HepG2 (cell line): ENCODE data around the gene DAPK1. TPM values are rescaled to one million over a fixed set of nuclear protein-coding genes. Genes with fewer than 3 reads are reported as not detected.

Experiments used
- ETV6 ChIP-seq: sonication (generic); formaldehyde crosslinking; conservative IDR thresholded peaks from 2 replicates; pipeline ENCODE4 v1.4.0; 2020; ENCODE audit warnings: missing genetic modification reagents
- FOXA3 ChIP-seq: IDR thresholded peaks from 2 replicates; pipeline ENCODE4 v1.6.1; 2016; ENCODE audit warnings: missing genetic modification reagents, missing compliant biosample characterization
- GATAD2A ChIP-seq: IDR thresholded peaks from 2 replicates; pipeline ENCODE4 v1.6.1; 2016
- KAT2B ChIP-seq: fragments of 150-350 bp; IDR thresholded peaks from 2 replicates; pipeline ENCODE4 v1.6.1; 2014; ENCODE audit warnings: low read depth, low read length, borderline replicate concordance
- KDM3A ChIP-seq: IDR thresholded peaks from 2 replicates; pipeline ENCODE4 v1.6.1; 2018; ENCODE audit warnings: low read depth, missing compliant biosample characterization
- KLF13 ChIP-seq: sonication (generic); formaldehyde crosslinking; IDR thresholded peaks from 2 replicates; pipeline ENCODE4 v1.4.0; 2020; ENCODE audit warnings: mild to moderate bottlenecking, missing genetic modification reagents
- MAFF ChIP-seq: IDR thresholded peaks from 2 replicates; pipeline ENCODE4 v1.6.1; 2011; ENCODE audit warnings: low read depth, low read length, improper control_type of control experiment
- MAFK ChIP-seq, 2 experiments: IDR thresholded peaks in 1 of 2; conservative IDR thresholded peaks in 1 of 2; 2 replicates each; pipeline ENCODE4 v1.6.1; 2011; ENCODE audit warnings: improper control_type of control experiment in 2 of 2, low read length in 2 of 2
- NAIF1 ChIP-seq: sonication (generic); formaldehyde crosslinking; IDR thresholded peaks from 2 replicates; pipeline ENCODE4 v1.5.0; 2020; ENCODE audit warnings: mild to moderate bottlenecking, missing genetic modification reagents, borderline replicate concordance
- NCOR1 ChIP-seq: fragments of 200-600 bp; sonication (generic); IDR thresholded peaks from 2 replicates; pipeline ENCODE4 v1.7.0; 2017; ENCODE audit warnings: antibody characterized with exemption, low read length, borderline replicate concordance
- NR2F6 ChIP-seq, 2 experiments: IDR thresholded peaks; 2 replicates each; pipeline ENCODE4 v1.6.1; 2016; ENCODE audit warnings: antibody characterized with exemption in 1 of 2, mild to moderate bottlenecking in 1 of 2
- SAP130 ChIP-seq: IDR thresholded peaks from 2 replicates; pipeline ENCODE4 v1.6.1; 2016; ENCODE audit warnings: low read depth
- SRSF1 ChIP-seq: fragments of 200-400 bp; formaldehyde crosslinking; optimal IDR thresholded peaks from 2 replicates; pipeline ENCODE3; 2017; ENCODE audit warnings: mild to moderate bottlenecking, low read depth, low read length, moderate library complexity
- TCF7L2 ChIP-seq: IDR thresholded peaks from 2 replicates; pipeline ENCODE4 v1.6.1; 2011; ENCODE audit warnings: mild to moderate bottlenecking, low read depth, low read length, moderate library complexity
- ZNF33A ChIP-seq: sonication (generic); formaldehyde crosslinking; IDR thresholded peaks from 2 replicates; pipeline ENCODE4 v1.5.1; 2020; ENCODE audit warnings: missing genetic modification reagents, mild to moderate bottlenecking, moderate library complexity, borderline replicate concordance
- ZNF569 ChIP-seq: sonication (generic); formaldehyde crosslinking; IDR thresholded peaks from 2 replicates; pipeline ENCODE4 v1.5.0; 2020; ENCODE audit warnings: mild to moderate bottlenecking, missing genetic modification reagents, moderate library complexity, borderline replicate concordance
- ZNF839 ChIP-seq: sonication (generic); formaldehyde crosslinking; IDR thresholded peaks from 2 replicates; pipeline ENCODE4 v1.4.0; 2020; ENCODE audit warnings: missing genetic modification reagents, mild to moderate bottlenecking, borderline replicate concordance
- polyA plus RNA-seq, 8 experiments: library from polyadenylated mRNA; depleted of rRNA in 3 of 8; stranded (reverse) in 7 of 8; unstranded in 1 of 8; fragments of >200 nt; fragmentation: Illumina TruSeq in 4 of 8; extraction: Trizol in 4 of 8; gene quantifications; 2 replicates each; pipeline versions ENCODE4 v1.2.1 to v1.2.3, GENCODE V29; 2011 to 2016; ENCODE audit warnings: low read depth in 4 of 8, missing spikeins in 1 of 8, mixed read lengths in 1 of 8; ENCODE audit not compliant: insufficient read depth in 1 of 8
- total RNA-seq, 5 experiments: library from RNA; depleted of rRNA; stranded (reverse); fragments of >200 nt; fragmentation: Illumina TruSeq; extraction: Trizol; gene quantifications; 2 replicates each; pipeline ENCODE4 v1.2.3, GENCODE V29; 2016; ENCODE audit warnings: low read depth in 1 of 5
- TF ChIP-seq, protein P1 (sequence below), 2 experiments: sonication (generic) in 1 of 2; formaldehyde crosslinking in 1 of 2; IDR thresholded peaks; 2 replicates each; pipeline versions ENCODE4 v1.5.1 to v1.6.1; 2011 to 2020; ENCODE audit warnings: borderline replicate concordance in 1 of 2, low read depth in 1 of 2, low read length in 1 of 2, mild to moderate bottlenecking in 1 of 2, missing genetic modification reagents in 1 of 2, moderate library complexity in 1 of 2
- TF ChIP-seq, protein P2 (sequence below): sonication (generic); formaldehyde crosslinking; IDR thresholded peaks from 2 replicates; pipeline ENCODE4 v1.5.0; 2020; ENCODE audit warnings: mild to moderate bottlenecking, missing genetic modification reagents
- TF ChIP-seq, protein P3 (sequence below): IDR thresholded peaks from 2 replicates; pipeline ENCODE4 v1.6.1; 2016; ENCODE audit warnings: missing compliant biosample characterization, missing genetic modification reagents, borderline replicate concordance
- TF ChIP-seq, protein P4 (sequence below): sonication (generic); formaldehyde crosslinking; IDR thresholded peaks from 2 replicates; pipeline ENCODE4 v1.5.0; 2020; ENCODE audit warnings: mild to moderate bottlenecking, missing genetic modification reagents, borderline replicate concordance

Gene DAPK1
- total and polyA plus RNA-seq, 2 of the 13 experiments (the other 11 are each of a cell fraction or from before 2014, with no cell fraction given): 35.7 to 35.9 TPM

DNA sequence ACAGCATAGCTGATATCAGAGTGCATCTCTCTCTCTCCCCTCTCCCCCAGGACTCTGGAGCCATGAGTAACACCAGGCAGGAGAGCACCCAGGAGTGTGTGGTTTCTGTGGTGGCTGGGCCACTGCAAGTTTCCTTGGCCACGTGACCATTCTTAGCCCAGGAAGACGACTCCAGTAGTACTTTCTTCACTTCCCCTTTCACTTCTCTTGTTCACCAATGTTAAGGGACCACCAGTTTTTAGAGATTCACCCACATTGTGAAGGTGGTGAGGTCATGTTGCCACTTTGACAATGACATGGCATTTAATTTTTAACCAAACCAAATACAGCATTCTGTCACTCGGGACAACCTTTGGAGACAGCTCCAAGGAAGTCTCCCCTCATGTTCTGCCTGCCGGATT lies 17.9 kb upstream of the DAPK1 start (continued):
- TF ChIP-seq, protein P1, sequence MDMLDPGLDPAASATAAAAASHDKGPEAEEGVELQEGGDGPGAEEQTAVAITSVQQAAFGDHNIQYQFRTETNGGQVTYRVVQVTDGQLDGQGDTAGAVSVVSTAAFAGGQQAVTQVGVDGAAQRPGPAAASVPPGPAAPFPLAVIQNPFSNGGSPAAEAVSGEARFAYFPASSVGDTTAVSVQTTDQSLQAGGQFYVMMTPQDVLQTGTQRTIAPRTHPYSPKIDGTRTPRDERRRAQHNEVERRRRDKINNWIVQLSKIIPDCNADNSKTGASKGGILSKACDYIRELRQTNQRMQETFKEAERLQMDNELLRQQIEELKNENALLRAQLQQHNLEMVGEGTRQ (IDR thresholded peaks at IDR 0.05; ENCODE audit: low read depth, low read length): no peak
- TF ChIP-seq, protein P1 (CRISPR knock-in tag; IDR thresholded peaks at IDR 0.05; ENCODE audit: borderline replicate concordance): peak; percentile 57; the same call in 1 of the 2 replicates
- TF ChIP-seq NCOR1: no peak
- TF ChIP-seq ZNF569 (CRISPR knock-in tag): no peak
- TF ChIP-seq KAT2B: no peak
- TF ChIP-seq ETV6: no peak
- TF ChIP-seq NAIF1 (CRISPR knock-in tag): no peak
- TF ChIP-seq KLF13 (CRISPR knock-in tag): no peak
- TF ChIP-seq, protein P2, sequence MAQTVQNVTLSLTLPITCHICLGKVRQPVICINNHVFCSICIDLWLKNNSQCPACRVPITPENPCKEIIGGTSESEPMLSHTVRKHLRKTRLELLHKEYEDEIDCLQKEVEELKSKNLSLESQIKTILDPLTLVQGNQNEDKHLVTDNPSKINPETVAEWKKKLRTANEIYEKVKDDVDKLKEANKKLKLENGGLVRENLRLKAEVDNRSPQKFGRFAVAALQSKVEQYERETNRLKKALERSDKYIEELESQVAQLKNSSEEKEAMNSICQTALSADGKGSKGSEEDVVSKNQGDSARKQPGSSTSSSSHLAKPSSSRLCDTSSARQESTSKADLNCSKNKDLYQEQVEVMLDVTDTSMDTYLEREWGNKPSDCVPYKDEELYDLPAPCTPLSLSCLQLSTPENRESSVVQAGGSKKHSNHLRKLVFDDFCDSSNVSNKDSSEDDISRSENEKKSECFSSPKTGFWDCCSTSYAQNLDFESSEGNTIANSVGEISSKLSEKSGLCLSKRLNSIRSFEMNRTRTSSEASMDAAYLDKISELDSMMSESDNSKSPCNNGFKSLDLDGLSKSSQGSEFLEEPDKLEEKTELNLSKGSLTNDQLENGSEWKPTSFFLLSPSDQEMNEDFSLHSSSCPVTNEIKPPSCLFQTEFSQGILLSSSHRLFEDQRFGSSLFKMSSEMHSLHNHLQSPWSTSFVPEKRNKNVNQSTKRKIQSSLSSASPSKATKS (CRISPR knock-in tag): no peak
- TF ChIP-seq, protein P3, sequence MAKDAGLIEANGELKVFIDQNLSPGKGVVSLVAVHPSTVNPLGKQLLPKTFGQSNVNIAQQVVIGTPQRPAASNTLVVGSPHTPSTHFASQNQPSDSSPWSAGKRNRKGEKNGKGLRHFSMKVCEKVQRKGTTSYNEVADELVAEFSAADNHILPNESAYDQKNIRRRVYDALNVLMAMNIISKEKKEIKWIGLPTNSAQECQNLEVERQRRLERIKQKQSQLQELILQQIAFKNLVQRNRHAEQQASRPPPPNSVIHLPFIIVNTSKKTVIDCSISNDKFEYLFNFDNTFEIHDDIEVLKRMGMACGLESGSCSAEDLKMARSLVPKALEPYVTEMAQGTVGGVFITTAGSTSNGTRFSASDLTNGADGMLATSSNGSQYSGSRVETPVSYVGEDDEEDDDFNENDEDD (CRISPR knock-in tag): no peak
- TF ChIP-seq KDM3A (CRISPR knock-in tag): no peak
- TF ChIP-seq ZNF839 (CRISPR knock-in tag): no peak
- no peak for TF ChIP-seq SRSF1
- TF ChIP-seq FOXA3 (CRISPR knock-in tag): no peak
- TF ChIP-seq, protein P4, sequence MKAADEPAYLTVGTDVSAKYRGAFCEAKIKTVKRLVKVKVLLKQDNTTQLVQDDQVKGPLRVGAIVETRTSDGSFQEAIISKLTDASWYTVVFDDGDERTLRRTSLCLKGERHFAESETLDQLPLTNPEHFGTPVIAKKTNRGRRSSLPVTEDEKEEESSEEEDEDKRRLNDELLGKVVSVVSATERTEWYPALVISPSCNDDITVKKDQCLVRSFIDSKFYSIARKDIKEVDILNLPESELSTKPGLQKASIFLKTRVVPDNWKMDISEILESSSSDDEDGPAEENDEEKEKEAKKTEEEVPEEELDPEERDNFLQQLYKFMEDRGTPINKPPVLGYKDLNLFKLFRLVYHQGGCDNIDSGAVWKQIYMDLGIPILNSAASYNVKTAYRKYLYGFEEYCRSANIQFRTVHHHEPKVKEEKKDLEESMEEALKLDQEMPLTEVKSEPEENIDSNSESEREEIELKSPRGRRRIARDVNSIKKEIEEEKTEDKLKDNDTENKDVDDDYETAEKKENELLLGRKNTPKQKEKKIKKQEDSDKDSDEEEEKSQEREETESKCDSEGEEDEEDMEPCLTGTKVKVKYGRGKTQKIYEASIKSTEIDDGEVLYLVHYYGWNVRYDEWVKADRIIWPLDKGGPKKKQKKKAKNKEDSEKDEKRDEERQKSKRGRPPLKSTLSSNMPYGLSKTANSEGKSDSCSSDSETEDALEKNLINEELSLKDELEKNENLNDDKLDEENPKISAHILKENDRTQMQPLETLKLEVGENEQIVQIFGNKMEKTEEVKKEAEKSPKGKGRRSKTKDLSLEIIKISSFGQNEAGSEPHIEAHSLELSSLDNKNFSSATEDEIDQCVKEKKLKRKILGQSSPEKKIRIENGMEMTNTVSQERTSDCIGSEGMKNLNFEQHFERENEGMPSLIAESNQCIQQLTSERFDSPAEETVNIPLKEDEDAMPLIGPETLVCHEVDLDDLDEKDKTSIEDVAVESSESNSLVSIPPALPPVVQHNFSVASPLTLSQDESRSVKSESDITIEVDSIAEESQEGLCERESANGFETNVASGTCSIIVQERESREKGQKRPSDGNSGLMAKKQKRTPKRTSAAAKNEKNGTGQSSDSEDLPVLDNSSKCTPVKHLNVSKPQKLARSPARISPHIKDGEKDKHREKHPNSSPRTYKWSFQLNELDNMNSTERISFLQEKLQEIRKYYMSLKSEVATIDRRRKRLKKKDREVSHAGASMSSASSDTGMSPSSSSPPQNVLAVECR (CRISPR knock-in tag): no peak
- TF ChIP-seq NR2F6 (IDR thresholded peaks at IDR 0.05): no peak
- no peak for TF ChIP-seq NR2F6 (CRISPR knock-in tag; IDR thresholded peaks at IDR 0.05)
- TF ChIP-seq TCF7L2: no peak
- peak; percentile 46 for TF ChIP-seq SAP130 (CRISPR knock-in tag)
- TF ChIP-seq ZNF33A (CRISPR knock-in tag): no peak
- 0 out of 2 replicates have a peak, but pooled peaks have one; percentile 14 for TF ChIP-seq GATAD2A (CRISPR knock-in tag)
- TF ChIP-seq MAFK (conservative IDR thresholded peaks at IDR 0.05 in 1 of 2, IDR thresholded peaks at IDR 0.05 in 1 of 2; ENCODE audit: low read length in 2 of 2): peak in 1 of 2 experiments; percentile 37; a peak in 2 of 4 replicates
- 0 out of 2 replicates have a peak, but pooled peaks have one; percentile 4 for TF ChIP-seq MAFF
